HepG2 (cell line): ENCODE data around the gene ALOX5. TPM values are rescaled to one million over a fixed set of nuclear protein-coding genes. Genes with fewer than 3 reads are reported as not detected.

Source experiments
- ATAC-seq: fragments of 200-7000 bp; cut with Tn5 transposase; 3 replicates; pipeline ENCODE4 v1.9.1; 2020; ENCODE audit warnings: mild to moderate bottlenecking, moderate library complexity
- BruUV-seq: library from RNA; stranded (reverse); fragments of 400-500 nt; replicated peaks from 2 replicates; lab custom pipeline; 2021; lab: Mats Ljungman, UMichigan
- CTCF ChIA-PET: fragments of 300-600 bp; formaldehyde crosslinking; extraction: SDS; loops from one replicate; lab custom pipeline; 2021; ENCODE audit warnings: low total read pairs, inconsistent platforms, low intra/inter-chr PET ratio; lab: Yijun Ruan, JAX
- POLR2A ChIA-PET: fragments of 350-600 bp; sonication (Branson Sonifier 250); formaldehyde crosslinking; loops from one replicate; lab custom pipeline; 2020; ENCODE audit warnings: antibody characterized with exemption, inconsistent platforms; lab: Yijun Ruan, JAX
- DNase-seq: peaks from one replicate; pipeline ENCODE4 v3.0.0-alpha.2; 2015; ENCODE audit warnings: low spot score
- FAIRE-seq: peaks from 3 replicates; lab custom pipeline; 2011; peaks lifted over from hg19 to GRCh38; lab: Jason Lieb, UNC
- H2AFZ ChIP-seq: one replicate; pipeline ENCODE4 v1.6.1; 2011; ENCODE audit warnings: low read length, inconsistent platforms
- H3K27ac ChIP-seq: fragments of 300-600 bp; 3 replicates; pipeline ENCODE4 v1.8.0; 2011; ENCODE audit warnings: mixed run types, mild to moderate bottlenecking, mixed read lengths, low read length, inconsistent platforms; ENCODE audit not compliant: insufficient read depth; ENCODE audit errors: extremely low read length
- H3K27me3 ChIP-seq, 2 experiments: fragments of 200-600 bp in 1 of 2; 2 replicates in 1 of 2; 3 replicates in 1 of 2; pipeline versions ENCODE4 v1.6.0 to v1.8.0; 2011; ENCODE audit warnings: low read length in 2 of 2, mild to moderate bottlenecking in 2 of 2, moderate library complexity in 2 of 2, inconsistent platforms in 1 of 2; ENCODE audit not compliant: insufficient read depth in 2 of 2, control insufficient read depth in 1 of 2
- H3K36me3 ChIP-seq, 2 experiments: fragments of 200-600 bp in 1 of 2; replicated peaks in 1 of 2; 2 replicates in 1 of 2; 3 replicates in 1 of 2; pipeline versions ENCODE4 v1.5.1 to v1.8.0; 2011; ENCODE audit warnings: low read length in 2 of 2, inconsistent platforms in 1 of 2; ENCODE audit not compliant: insufficient read depth in 2 of 2, control insufficient read depth in 1 of 2
- H3K4me1 ChIP-seq: 2 replicates; pipeline ENCODE4 v1.5.1; 2012; ENCODE audit warnings: low read length, inconsistent platforms; ENCODE audit not compliant: insufficient read depth
- H3K4me2 ChIP-seq: 2 replicates; pipeline ENCODE4 v1.6.0; 2011; ENCODE audit warnings: low read depth, low read length, inconsistent platforms
- H3K4me3 ChIP-seq, 3 experiments: fragments of 200-600 bp in 1 of 3; sonication (generic), shearing (Covaris generic) in 1 of 3; replicated peaks in 1 of 3; 2 replicates each; pipeline ENCODE4 v1.5.1; 2011 to 2016; ENCODE audit warnings: low read length in 3 of 3, inconsistent platforms in 2 of 3, low read depth in 2 of 3, mild to moderate bottlenecking in 2 of 3, control low read depth in 1 of 3, mixed read lengths in 1 of 3; ENCODE audit not compliant: insufficient read depth in 1 of 3
- H3K79me2 ChIP-seq: one replicate; pipeline ENCODE4 v1.6.1; 2011; ENCODE audit warnings: low read length, inconsistent platforms; ENCODE audit not compliant: insufficient read depth
- H3K9ac ChIP-seq: 2 replicates; pipeline ENCODE4 v1.6.0; 2011; ENCODE audit warnings: mild to moderate bottlenecking, low read depth, low read length, inconsistent platforms; ENCODE audit not compliant: insufficient read depth
- H3K9me3 ChIP-seq: 2 replicates; pipeline ENCODE4 v1.5.1; 2012; ENCODE audit warnings: mild to moderate bottlenecking, low read length
- H4K20me1 ChIP-seq: 2 replicates; pipeline ENCODE4 v1.6.0; 2011; ENCODE audit warnings: inconsistent platforms, mild to moderate bottlenecking, low read length, moderate library complexity; ENCODE audit not compliant: insufficient read depth
- CEBPB ChIP-seq: IDR thresholded peaks from 2 replicates; pipeline ENCODE4 v1.6.1; 2011; ENCODE audit warnings: low read depth, low read length, improper control_type of control experiment, borderline replicate concordance
- FOXM1 ChIP-seq: sonication (generic); formaldehyde crosslinking; IDR thresholded peaks from 2 replicates; pipeline ENCODE4 v1.5.0; 2020; ENCODE audit warnings: missing genetic modification reagents
- KAT7 ChIP-seq: IDR thresholded peaks from 2 replicates; pipeline ENCODE4 v1.6.1; 2018; ENCODE audit warnings: borderline replicate concordance, missing compliant biosample characterization
- MAFG ChIP-seq: sonication (generic); formaldehyde crosslinking; IDR thresholded peaks from 2 replicates; pipeline ENCODE4 v1.5.1; 2020; ENCODE audit warnings: mild to moderate bottlenecking, missing genetic modification reagents
- PAX8 ChIP-seq: sonication (generic); formaldehyde crosslinking; IDR thresholded peaks from 2 replicates; pipeline ENCODE4 v1.8.0; 2022; ENCODE audit warnings: mild to moderate bottlenecking, missing genetic modification reagents, borderline replicate concordance
- RXRA ChIP-seq: sonication (generic); formaldehyde crosslinking; IDR thresholded peaks from 2 replicates; pipeline ENCODE4 v1.5.1; 2020; ENCODE audit warnings: missing genetic modification reagents
- SMC3 ChIP-seq: IDR thresholded peaks from 2 replicates; pipeline ENCODE4 v1.6.1; 2011; ENCODE audit warnings: low read length, improper control_type of control experiment
- SRSF4 ChIP-seq: fragments of 200-400 bp; formaldehyde crosslinking; IDR thresholded peaks from one replicate; pipeline ENCODE4 v1.6.1; 2018; ENCODE audit warnings: mild to moderate bottlenecking, low read depth, low read length, moderate library complexity; ENCODE audit not compliant: poor library complexity, severe bottlenecking
- ZFP82 ChIP-seq: sonication (generic); formaldehyde crosslinking; IDR thresholded peaks from 2 replicates; pipeline ENCODE4 v1.5.1; 2020; ENCODE audit warnings: mild to moderate bottlenecking, missing genetic modification reagents, borderline replicate concordance
- ZNF101 ChIP-seq: sonication (generic); formaldehyde crosslinking; IDR thresholded peaks from 2 replicates; pipeline ENCODE4 v1.4.0; 2020; ENCODE audit warnings: mild to moderate bottlenecking, low read depth, missing genetic modification reagents, borderline replicate concordance
- ZNF17 ChIP-seq: sonication (generic); formaldehyde crosslinking; IDR thresholded peaks from 2 replicates; pipeline ENCODE4 v1.5.0; 2020; ENCODE audit warnings: mild to moderate bottlenecking, missing genetic modification reagents
- ZNF331 ChIP-seq: sonication (generic); formaldehyde crosslinking; IDR thresholded peaks from 2 replicates; pipeline ENCODE4 v1.4.0; 2020; ENCODE audit warnings: missing genetic modification reagents
- ZNF350 ChIP-seq: sonication (generic); formaldehyde crosslinking; IDR thresholded peaks from 2 replicates; pipeline ENCODE4 v1.4.0; 2020; ENCODE audit warnings: mild to moderate bottlenecking, low read depth, missing genetic modification reagents, borderline replicate concordance
- WGBS: methylation state at CpG from one replicate; pipeline ENCODE4 v1.1.6; 2017; ENCODE audit warnings: low lambda C conversion rate; 5-methylcytosine and 5-hydroxymethylcytosine counted together
- in situ Hi-C: cut with HindIII; loops from 2 replicates; pipeline ENCODE4 v1.10.0; 2017; ENCODE audit warnings: low pct_unique_long_range_greater_than_20kb; ENCODE audit not compliant: extremely low pct_ligation_motif_present
- intact Hi-C: fragments of 100-400 bp; cut with micrococcal nuclease; formaldehyde crosslinking; loops from one replicate; pipeline ENCODE4 v1.10.0; 2022; ENCODE audit not compliant: unreplicated experiment
- polyA plus RNA-seq, 8 experiments: library from polyadenylated mRNA; depleted of rRNA in 3 of 8; stranded (reverse) in 7 of 8; unstranded in 1 of 8; fragments of >200 nt; fragmentation: Illumina TruSeq in 4 of 8; extraction: Trizol in 4 of 8; gene quantifications; 2 replicates each; pipeline versions ENCODE4 v1.2.1 to v1.2.3, GENCODE V29; 2011 to 2016; ENCODE audit warnings: low read depth in 4 of 8, missing spikeins in 1 of 8, mixed read lengths in 1 of 8; ENCODE audit not compliant: insufficient read depth in 1 of 8
- total RNA-seq, 5 experiments: library from RNA; depleted of rRNA; stranded (reverse); fragments of >200 nt; fragmentation: Illumina TruSeq; extraction: Trizol; gene quantifications; 2 replicates each; pipeline ENCODE4 v1.2.3, GENCODE V29; 2016; ENCODE audit warnings: low read depth in 1 of 5
- TF ChIP-seq, protein P1 (sequence below): IDR thresholded peaks from 2 replicates; pipeline ENCODE4 v1.6.1; 2016; ENCODE audit warnings: missing compliant biosample characterization, missing genetic modification reagents, borderline replicate concordance
- TF ChIP-seq, protein P2 (sequence below), 2 experiments: IDR thresholded peaks; 2 replicates each; pipeline ENCODE4 v1.6.1; 2011 to 2012; ENCODE audit warnings: low read length in 2 of 2, borderline replicate concordance in 1 of 2, low read depth in 1 of 2, mild to moderate bottlenecking in 1 of 2, moderate library complexity in 1 of 2

ALOX5 gene
- total and polyA plus RNA-seq, 2 of the 13 experiments (the other 11 are each of a cell fraction or from before 2014, with no cell fraction given): 0.04 TPM; not detected in 1

DNA sequence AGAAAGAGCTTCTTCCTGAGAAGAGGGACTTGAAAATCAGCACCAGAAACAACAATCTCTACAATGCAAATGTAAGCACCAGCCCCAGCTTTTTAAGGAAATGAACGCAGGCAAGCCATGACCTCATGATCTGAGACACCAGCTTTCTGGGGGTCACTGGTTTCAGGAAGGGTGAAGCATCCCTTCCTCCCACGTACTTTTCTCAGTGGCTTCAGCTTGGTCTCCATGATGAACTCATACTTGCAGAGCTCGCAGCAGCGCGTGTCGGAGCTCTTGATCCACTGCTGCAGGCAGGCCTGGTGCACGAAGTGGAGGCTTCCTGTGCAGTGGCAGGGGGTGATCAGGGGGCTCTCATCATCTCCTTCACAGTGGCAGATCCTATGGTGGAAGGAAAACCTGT is 87.0 kb downstream of the ALOX5 start (continued):
- TF ChIP-seq, protein P1, sequence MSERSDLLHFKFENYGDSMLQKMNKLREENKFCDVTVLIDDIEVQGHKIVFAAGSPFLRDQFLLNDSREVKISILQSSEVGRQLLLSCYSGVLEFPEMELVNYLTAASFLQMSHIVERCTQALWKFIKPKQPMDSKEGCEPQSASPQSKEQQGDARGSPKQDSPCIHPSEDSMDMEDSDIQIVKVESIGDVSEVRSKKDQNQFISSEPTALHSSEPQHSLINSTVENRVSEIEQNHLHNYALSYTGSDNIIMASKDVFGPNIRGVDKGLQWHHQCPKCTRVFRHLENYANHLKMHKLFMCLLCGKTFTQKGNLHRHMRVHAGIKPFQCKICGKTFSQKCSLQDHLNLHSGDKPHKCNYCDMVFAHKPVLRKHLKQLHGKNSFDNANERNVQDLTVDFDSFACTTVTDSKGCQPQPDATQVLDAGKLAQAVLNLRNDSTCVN (CRISPR knock-in tag): no peak
- TF ChIP-seq PAX8 (CRISPR knock-in tag): no peak
- no peak for TF ChIP-seq ZNF101 (CRISPR knock-in tag)
- TF ChIP-seq ZNF331: no peak
- no peak for TF ChIP-seq ZFP82

DNA sequence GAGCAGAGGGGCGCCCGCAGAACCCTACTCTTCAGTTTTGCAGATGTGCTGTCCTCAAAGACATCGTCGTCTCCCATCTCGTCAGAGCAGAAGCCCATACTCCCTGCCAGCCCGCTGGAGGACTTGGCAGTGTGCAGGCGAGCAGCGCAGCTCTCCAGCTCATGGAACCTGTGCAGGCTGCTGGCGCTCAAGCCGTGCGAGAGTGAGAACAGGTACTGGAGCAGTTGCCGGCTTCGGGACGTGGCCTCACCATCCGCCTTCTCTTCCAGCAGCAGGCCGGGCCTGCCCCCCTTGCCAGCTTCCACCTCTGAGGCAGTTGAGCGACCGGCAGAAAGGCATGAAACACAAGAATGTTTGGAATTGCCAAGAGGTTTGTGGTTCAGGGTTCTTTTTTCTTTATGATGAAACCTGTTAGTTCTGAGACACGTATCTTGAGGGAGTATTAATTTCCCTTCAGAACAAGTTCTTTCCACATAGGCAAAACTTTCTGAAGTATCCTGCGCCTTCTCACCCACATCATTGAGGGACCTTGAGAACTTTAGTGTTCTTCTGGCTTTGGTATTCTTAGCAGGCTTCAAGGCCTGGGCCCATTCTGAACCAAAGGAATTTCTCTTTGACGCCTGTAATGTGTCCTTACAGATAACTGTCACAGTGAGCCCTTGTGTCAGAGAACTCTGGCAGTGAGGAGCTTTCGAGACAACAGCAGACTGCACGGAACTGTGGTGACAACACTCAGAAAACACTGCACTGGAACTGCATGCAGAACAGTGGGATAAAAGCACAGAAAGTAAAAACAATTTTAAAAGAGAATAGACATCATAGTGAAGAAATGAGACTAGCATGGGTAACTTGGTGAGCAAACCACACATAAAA is 89.5 kb downstream of the ALOX5 start:
- H3K4me3 ChIP-seq: no peak overlapping the region
- 97% methylated on average over 23 of the region's 23 CpGs for WGBS
- ATAC-seq (no peak), FAIRE-seq (no peak), DNase-seq (no peak)
- H3K27me3 ChIP-seq: no peaks in the 10 kb centered on the region
- ChIA-PET CTCF (no interaction called here), POLR2A (no interaction called here)
- no peak overlapping the region for H3K9ac ChIP-seq
- H3K79me2 ChIP-seq: no peaks in the 10 kb centered on the region
- H2AFZ ChIP-seq: no peak overlapping the region
- no peaks in the 10 kb centered on the region for H4K20me1 ChIP-seq
- no peaks in the 10 kb centered on the region for H3K9me3 ChIP-seq
- no peak overlapping the region for H3K27ac ChIP-seq
- in situ Hi-C loops: no loop called here
- H3K4me1 ChIP-seq: peaks cover 5% of the 10 kb centered on the region; the same call in 1 of the 2 replicates
- no TSS peak for BruUV-seq
- intact Hi-C loops: no loop called here
- H3K36me3 ChIP-seq: peaks cover 8 to 31% of the 10 kb centered on the region in 2 experiments; a peak in 3 of 5 replicates
- H3K4me2 ChIP-seq: no peak overlapping the region
- TF ChIP-seq MAFG (CRISPR knock-in tag): no peak
- no peak for TF ChIP-seq ZNF350 (CRISPR knock-in tag)
- no peak for TF ChIP-seq RXRA (CRISPR knock-in tag)
- TF ChIP-seq SMC3: no peak
- TF ChIP-seq KAT7: no peak
- no peak for TF ChIP-seq ZNF17 (CRISPR knock-in tag)
- no peak for TF ChIP-seq FOXM1 (CRISPR knock-in tag)
- no peak for TF ChIP-seq CEBPB
- no peak for TF ChIP-seq SRSF4
- TF ChIP-seq, protein P2, sequence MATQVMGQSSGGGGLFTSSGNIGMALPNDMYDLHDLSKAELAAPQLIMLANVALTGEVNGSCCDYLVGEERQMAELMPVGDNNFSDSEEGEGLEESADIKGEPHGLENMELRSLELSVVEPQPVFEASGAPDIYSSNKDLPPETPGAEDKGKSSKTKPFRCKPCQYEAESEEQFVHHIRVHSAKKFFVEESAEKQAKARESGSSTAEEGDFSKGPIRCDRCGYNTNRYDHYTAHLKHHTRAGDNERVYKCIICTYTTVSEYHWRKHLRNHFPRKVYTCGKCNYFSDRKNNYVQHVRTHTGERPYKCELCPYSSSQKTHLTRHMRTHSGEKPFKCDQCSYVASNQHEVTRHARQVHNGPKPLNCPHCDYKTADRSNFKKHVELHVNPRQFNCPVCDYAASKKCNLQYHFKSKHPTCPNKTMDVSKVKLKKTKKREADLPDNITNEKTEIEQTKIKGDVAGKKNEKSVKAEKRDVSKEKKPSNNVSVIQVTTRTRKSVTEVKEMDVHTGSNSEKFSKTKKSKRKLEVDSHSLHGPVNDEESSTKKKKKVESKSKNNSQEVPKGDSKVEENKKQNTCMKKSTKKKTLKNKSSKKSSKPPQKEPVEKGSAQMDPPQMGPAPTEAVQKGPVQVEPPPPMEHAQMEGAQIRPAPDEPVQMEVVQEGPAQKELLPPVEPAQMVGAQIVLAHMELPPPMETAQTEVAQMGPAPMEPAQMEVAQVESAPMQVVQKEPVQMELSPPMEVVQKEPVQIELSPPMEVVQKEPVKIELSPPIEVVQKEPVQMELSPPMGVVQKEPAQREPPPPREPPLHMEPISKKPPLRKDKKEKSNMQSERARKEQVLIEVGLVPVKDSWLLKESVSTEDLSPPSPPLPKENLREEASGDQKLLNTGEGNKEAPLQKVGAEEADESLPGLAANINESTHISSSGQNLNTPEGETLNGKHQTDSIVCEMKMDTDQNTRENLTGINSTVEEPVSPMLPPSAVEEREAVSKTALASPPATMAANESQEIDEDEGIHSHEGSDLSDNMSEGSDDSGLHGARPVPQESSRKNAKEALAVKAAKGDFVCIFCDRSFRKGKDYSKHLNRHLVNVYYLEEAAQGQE (IDR thresholded peaks at IDR 0.05; ENCODE audit: borderline replicate concordance in 1 of 2, low read depth in 1 of 2, low read length in 2 of 2): no peak
